Fibroblast of villous mesenchyme (primary cell): ENCODE results near the gene RASGRP2. TPM values are rescaled to one million over a fixed set of nuclear protein-coding genes. Genes with fewer than 3 reads are reported as not detected.
A peak's percentile ranks its signal among the peaks of the same experiment; 100 is the strongest.

Experiments
- DNase-seq: peaks from one replicate; pipeline ENCODE4 v3.0.0-alpha.2; 2010; ENCODE audit warnings: low read depth
- H3K4me3 ChIP-seq: 2 replicates; pipeline ENCODE4 v1.5.1; 2011; ENCODE audit warnings: low read depth, mild to moderate bottlenecking, low read length
- total RNA-seq: library from RNA; depleted of rRNA; stranded (reverse); fragments of >200 nt; gene quantifications from 2 replicates; pipeline ENCODE4 v1.2.3, GENCODE V29; 2012
- TF ChIP-seq, protein P1 (sequence below): IDR thresholded peaks from 2 replicates; pipeline ENCODE4 v1.5.1; 2012; ENCODE audit warnings: low read depth, mild to moderate bottlenecking, low read length; ENCODE audit not compliant: insufficient read depth

The RASGRP2 gene
- total RNA-seq, 1 donor = 12.5 TPM

DNA sequence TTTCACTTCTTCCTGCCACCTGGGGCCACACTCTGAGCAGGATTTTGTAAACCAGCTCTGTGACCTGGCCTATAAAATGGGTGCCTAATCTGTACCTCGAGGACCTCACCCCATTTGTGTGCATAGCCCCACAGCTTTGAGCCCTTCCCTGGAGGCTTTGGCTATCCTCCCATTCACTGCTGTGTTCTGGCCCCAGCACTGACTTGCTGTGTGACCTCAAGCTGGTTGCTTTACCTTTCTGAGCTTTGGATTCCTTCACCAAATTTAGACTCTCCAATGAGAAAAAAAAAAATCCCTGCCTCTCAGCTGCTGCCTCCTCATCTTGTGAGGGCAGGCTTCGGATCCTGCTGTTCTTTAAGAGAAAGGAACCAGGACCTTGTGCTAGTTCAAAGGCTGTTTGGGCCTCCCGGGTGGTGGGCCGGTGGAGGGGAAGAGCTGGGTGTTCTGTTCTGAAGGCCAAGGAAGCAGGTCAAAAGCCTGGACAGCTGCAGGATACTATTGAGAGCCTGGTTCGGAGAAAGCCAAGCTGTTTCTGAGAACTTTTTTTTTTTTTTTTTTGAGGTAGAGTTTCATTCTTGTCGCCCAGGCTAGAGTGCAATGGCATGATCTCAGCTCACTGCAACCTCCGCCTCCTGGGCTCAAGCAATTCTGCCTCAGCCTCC lies 16.9 kb upstream of the RASGRP2 start:
- no peak overlapping the region for H3K4me3 ChIP-seq
- DNase-seq = no peak
- TF ChIP-seq, protein P1, sequence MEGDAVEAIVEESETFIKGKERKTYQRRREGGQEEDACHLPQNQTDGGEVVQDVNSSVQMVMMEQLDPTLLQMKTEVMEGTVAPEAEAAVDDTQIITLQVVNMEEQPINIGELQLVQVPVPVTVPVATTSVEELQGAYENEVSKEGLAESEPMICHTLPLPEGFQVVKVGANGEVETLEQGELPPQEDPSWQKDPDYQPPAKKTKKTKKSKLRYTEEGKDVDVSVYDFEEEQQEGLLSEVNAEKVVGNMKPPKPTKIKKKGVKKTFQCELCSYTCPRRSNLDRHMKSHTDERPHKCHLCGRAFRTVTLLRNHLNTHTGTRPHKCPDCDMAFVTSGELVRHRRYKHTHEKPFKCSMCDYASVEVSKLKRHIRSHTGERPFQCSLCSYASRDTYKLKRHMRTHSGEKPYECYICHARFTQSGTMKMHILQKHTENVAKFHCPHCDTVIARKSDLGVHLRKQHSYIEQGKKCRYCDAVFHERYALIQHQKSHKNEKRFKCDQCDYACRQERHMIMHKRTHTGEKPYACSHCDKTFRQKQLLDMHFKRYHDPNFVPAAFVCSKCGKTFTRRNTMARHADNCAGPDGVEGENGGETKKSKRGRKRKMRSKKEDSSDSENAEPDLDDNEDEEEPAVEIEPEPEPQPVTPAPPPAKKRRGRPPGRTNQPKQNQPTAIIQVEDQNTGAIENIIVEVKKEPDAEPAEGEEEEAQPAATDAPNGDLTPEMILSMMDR = no peak

DNA sequence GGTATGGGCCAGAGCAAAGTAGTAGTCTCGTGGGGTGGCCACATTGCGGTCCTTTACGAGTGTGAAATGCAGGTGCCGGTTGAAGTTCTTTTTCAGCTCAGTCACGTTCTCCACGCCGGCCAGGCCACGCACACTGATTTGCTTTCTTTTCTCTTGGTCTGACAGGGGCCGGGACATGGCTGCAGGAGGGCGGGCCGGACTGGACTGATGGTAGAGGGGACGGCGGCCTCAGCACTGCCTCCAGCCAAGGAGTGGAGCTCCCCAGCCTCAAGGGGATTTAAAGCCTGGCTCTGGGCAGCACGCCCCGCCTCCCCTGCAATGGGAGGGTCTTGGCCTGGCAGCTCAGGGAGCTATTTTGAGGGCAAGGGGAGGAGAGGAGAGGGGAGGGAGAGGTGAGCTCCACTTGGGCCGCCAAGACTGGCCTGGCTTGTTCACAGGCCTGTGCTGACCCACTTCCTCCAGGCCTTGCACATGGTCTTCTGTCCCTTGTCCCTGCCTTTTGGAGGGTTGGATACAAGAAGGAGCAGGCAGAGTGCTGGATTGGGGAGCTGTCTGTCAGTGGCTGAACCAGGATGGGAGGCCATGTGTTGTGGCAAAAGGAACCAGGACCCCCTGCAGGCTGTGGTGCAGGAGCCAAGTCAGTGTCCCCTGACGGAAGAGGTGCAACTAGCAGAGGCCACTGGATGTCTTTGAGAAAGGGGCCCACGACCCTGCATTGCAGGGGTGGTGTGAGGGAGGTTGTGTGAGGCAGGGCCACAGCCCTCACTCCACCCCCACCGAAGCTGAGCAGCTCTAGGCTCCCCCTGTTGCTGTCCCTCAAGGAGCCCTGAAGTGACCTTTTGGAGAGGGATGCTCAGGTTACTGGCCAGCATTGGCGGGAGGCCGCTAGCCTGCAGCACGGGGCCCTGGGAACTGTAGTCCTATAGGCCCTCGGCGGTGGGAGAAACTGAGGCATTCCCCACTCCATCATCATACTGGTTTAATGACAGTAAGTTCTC lies 16.1 kb upstream of the RASGRP2 start, which contains the start of gene PYGM:
TSS of gene PYGM (minus strand) at position 253 of the 998 bp plus-strand sequence. CDS start at position 177, 76 bp downstream.
- DNase-seq = peak; percentile 58
- TF ChIP-seq, protein P1 = no peak
- H3K4me3 ChIP-seq = no peak within 1 kb of the TSS

DNA sequence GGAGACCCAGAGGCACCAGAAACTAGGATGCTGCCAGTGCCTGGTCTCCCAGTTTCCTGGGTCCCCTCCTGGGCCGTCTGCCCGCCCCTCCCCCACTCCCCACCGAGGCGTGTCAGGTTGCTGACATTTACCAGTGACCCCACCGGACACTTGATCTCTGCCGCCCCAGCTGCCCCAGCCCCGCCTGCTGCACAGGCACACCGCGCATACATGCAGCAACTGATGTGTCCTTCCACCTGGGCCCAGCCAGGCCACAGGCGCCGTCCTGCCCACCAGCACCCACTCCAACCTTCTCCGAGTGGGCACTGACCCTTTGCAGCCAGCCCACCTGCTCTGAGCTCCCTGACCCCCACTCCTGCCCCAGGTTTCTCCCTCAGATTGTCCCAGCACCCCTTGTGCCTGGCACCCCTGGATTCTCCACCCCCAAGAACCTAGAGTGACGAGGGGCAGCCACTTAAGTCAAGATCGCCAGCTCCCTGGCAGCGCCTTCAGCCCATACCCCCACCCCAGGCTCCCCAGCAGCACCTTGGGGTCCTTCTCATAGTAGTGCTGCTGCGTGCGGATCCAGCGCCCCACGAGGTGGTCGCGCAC lies 15.3 kb upstream of the RASGRP2 start:
- TF ChIP-seq, protein P1 = no peak
- no peak for DNase-seq
- no peak overlapping the region for H3K4me3 ChIP-seq

DNA sequence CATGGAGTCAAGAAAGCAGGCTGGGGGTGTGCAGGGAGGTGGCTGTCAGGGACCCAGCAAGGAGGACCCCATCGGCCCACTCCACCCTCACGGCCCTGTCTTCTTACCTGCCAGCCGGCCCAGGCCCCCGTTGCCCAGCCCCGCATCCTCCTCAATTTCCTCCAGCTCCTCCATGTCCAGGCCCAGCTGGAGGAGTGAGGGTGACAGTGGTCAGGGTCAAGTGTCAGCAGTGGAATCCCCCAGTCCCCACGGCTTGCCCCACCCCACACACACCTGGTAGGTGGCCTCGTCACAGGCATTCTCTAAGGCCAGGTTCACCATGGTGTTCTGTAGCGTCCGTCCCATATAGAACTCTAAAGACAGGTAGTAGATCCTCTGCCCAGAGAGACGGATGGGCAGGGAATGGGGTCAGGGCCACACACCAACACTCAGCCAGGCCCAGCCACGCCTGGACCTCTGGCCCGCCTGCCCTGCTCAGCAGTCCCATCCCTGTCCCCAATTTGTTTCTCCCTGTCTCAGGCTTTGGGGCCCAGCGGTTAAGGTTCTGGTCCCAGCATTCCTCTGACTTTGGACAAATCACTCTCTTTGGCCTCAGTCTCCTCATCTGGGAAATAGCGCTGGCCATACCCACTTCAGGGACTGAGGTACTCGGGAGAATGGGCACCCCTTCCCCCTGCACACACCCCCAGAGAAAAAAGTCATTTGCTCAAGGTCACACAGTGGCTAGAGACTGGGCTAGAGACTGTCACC lies 14.6 kb upstream of the RASGRP2 start:
- H3K4me3 ChIP-seq = no peak overlapping the region
- no peak for DNase-seq
- TF ChIP-seq, protein P1 = no peak

DNA sequence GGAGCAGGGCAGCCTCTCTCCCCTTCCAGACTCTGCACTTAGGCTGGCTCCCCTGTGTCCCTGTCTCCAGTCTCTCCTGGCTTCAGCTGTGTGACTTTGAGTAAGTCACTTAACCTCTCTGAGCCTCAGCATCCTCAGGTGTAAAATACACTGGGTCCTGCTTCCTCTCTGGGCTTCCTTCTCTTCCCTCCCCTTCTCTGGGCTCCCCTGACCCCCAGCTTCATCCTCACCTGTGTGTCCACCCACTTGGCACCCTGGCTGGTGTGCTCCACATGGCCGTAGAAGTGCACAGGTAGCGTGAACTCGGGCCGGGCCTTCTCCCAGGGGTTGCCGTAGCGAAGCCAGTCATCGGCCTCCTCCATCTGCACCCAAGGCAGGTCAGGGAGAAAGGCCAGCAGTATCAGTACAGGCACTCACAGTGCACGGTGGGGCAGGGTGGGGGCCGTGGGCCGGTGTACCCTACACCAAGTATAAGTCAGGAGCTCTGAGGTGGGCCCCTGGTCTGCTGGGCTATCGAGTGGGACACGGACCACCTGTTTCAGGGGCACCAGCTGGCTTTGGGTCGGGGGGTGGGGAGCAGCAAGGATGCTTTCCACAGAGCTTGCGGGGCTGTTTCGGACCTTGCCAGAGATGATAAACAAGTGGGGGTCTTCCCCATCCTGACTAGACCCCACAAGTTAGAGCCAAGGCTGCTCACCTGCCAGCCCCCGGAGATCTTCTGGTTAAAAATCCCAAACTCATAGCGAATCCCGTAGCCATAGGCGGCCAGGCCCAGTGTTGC lies 13.8 kb upstream of the RASGRP2 start:
- no peak for DNase-seq
- TF ChIP-seq, protein P1 = no peak
- no peak overlapping the region for H3K4me3 ChIP-seq
